K562 (cell line): ENCODE data around the gene CPNE2. TPM values are rescaled to one million over a fixed set of nuclear protein-coding genes. Genes with fewer than 3 reads are reported as not detected.

Experiments
- CEBPB ChIP-seq: fragments of 450-650 bp; IDR thresholded peaks from 2 replicates; pipeline ENCODE4 v1.6.1; 2016; ENCODE audit warnings: missing genetic modification characterization, missing compliant biosample characterization
- FOS ChIP-seq: IDR thresholded peaks from 3 replicates; pipeline ENCODE4 v1.6.1; 2011; ENCODE audit not compliant: insufficient read length; ENCODE audit errors: extremely low read depth
- KAT2B ChIP-seq: IDR thresholded peaks from one replicate; pipeline ENCODE4 v1.6.1; 2012; ENCODE audit warnings: low read depth, mild to moderate bottlenecking, control low read depth, inconsistent platforms, low read length, moderate library complexity
- MAZ ChIP-seq, 2 experiments: fragments of 450-650 bp in 1 of 2; sonication (generic) in 1 of 2; formaldehyde crosslinking; IDR thresholded peaks in 1 of 2; conservative IDR thresholded peaks in 1 of 2; 2 replicates each; pipeline versions ENCODE4 v1.4.0 to v1.5.0; 2020; ENCODE audit warnings: mild to moderate bottlenecking in 1 of 2, missing genetic modification reagents in 1 of 2
- NEUROD1 ChIP-seq: fragments of 150-350 bp; IDR thresholded peaks from 2 replicates; pipeline ENCODE4 v1.6.1; 2014; ENCODE audit warnings: borderline replicate concordance, low read length, low read depth; ENCODE audit not compliant: partially characterized antibody
- PTTG1 ChIP-seq: fragments of 450-650 bp; IDR thresholded peaks from 2 replicates; pipeline ENCODE4 v1.6.1; 2016; ENCODE audit warnings: low read depth, mild to moderate bottlenecking, missing genetic modification characterization, missing compliant biosample characterization
- TOE1 ChIP-seq, 2 experiments: fragments of 450-650 bp in 1 of 2; sonication (generic) in 1 of 2; formaldehyde crosslinking in 1 of 2; IDR thresholded peaks; 2 replicates each; pipeline versions ENCODE4 v1.7.1 to v1.8.0; 2016 to 2022; ENCODE audit warnings: borderline replicate concordance in 2 of 2, mild to moderate bottlenecking in 2 of 2, antibody characterized with exemption in 1 of 2, inconsistent platforms in 1 of 2, low read depth in 1 of 2, missing genetic modification reagents in 1 of 2, moderate library complexity in 1 of 2
- ZFX ChIP-seq: sonication (generic); formaldehyde crosslinking; IDR thresholded peaks from 2 replicates; pipeline ENCODE4 v1.8.0; 2022; ENCODE audit warnings: mild to moderate bottlenecking, missing genetic modification reagents, moderate library complexity
- ZNF263 ChIP-seq: sonication (generic); formaldehyde crosslinking; IDR thresholded peaks from 2 replicates; pipeline ENCODE4 v1.8.0; 2022; ENCODE audit warnings: mild to moderate bottlenecking, missing genetic modification reagents, borderline replicate concordance
- ZNF282 ChIP-seq: sonication (generic); formaldehyde crosslinking; IDR thresholded peaks from 2 replicates; pipeline ENCODE4 v1.8.1; 2023; ENCODE audit warnings: missing genetic modification reagents
- ZNF766 ChIP-seq: fragments of 200-800 bp; sonication (Bioruptor generic); conservative IDR thresholded peaks from 2 replicates; pipeline ENCODE4 v1.6.1; 2016; ENCODE audit warnings: missing genetic modification characterization, missing compliant biosample characterization
- polyA plus RNA-seq, 8 experiments: library from polyadenylated mRNA; depleted of rRNA in 4 of 8; stranded (reverse) in 5 of 8; unstranded in 3 of 8; fragments of >200 nt; fragmentation: Nextera tagmentation in 2 of 8; fragmentation: Illumina TruSeq in 1 of 8; extraction: Ambion mirVana in 2 of 8; extraction: Trizol in 1 of 8; gene quantifications; 2 replicates each; pipeline versions ENCODE4 v1.2.1 to v1.2.3, GENCODE V29; 2011 to 2014; ENCODE audit warnings: inconsistent platforms in 1 of 8, missing spikeins in 1 of 8
- total RNA-seq, 7 experiments: library from RNA; depleted of rRNA in 6 of 7; stranded (reverse); fragments of >200 nt in 6 of 7; fragmentation: Illumina TruSeq in 2 of 7; extraction: Trizol in 2 of 7; gene quantifications; 2 replicates each; pipeline versions ENCODE4 v1.2.1 to v1.2.3, GENCODE V29; 2011 to 2021; ENCODE audit warnings: low replicate concordance in 1 of 7
- TF ChIP-seq, protein P1 (sequence below): fragments of 450-650 bp; formaldehyde crosslinking; IDR thresholded peaks from 2 replicates; pipeline ENCODE4 v1.4.0; 2020; ENCODE audit warnings: mild to moderate bottlenecking, moderate library complexity
- TF ChIP-seq, protein P2 (sequence below), 2 experiments: IDR thresholded peaks; 2 replicates each; pipeline ENCODE4 v1.6.1; 2012; ENCODE audit warnings: improper control_type of control experiment in 2 of 2, low read depth in 2 of 2, low read length in 2 of 2, borderline replicate concordance in 1 of 2
- TF ChIP-seq, protein P3 (sequence below): fragments of 450-650 bp; IDR thresholded peaks from 2 replicates; pipeline ENCODE4 v1.7.1; 2018; ENCODE audit warnings: mild to moderate bottlenecking, low read depth; ENCODE audit not compliant: partially characterized antibody
- TF ChIP-seq, protein P4 (sequence below), 2 experiments: IDR thresholded peaks; 2 replicates each; pipeline ENCODE4 v1.6.1; 2011; ENCODE audit warnings: borderline replicate concordance in 1 of 2, control low read depth in 1 of 2, low read depth in 1 of 2, low read length in 1 of 2, mild to moderate bottlenecking in 1 of 2, mixed read lengths in 1 of 2, moderate library complexity in 1 of 2; ENCODE audit not compliant: insufficient read depth in 1 of 2, insufficient read length in 1 of 2, poor library complexity in 1 of 2, severe bottlenecking in 1 of 2; ENCODE audit errors: extremely low read depth in 1 of 2

Gene CPNE2
- total and polyA plus RNA-seq, 9 of the 15 experiments (the other 6 are each of a cell fraction or from before 2014, with no cell fraction given), result 3.0 to 13.9 (median 8.6) TPM

DNA sequence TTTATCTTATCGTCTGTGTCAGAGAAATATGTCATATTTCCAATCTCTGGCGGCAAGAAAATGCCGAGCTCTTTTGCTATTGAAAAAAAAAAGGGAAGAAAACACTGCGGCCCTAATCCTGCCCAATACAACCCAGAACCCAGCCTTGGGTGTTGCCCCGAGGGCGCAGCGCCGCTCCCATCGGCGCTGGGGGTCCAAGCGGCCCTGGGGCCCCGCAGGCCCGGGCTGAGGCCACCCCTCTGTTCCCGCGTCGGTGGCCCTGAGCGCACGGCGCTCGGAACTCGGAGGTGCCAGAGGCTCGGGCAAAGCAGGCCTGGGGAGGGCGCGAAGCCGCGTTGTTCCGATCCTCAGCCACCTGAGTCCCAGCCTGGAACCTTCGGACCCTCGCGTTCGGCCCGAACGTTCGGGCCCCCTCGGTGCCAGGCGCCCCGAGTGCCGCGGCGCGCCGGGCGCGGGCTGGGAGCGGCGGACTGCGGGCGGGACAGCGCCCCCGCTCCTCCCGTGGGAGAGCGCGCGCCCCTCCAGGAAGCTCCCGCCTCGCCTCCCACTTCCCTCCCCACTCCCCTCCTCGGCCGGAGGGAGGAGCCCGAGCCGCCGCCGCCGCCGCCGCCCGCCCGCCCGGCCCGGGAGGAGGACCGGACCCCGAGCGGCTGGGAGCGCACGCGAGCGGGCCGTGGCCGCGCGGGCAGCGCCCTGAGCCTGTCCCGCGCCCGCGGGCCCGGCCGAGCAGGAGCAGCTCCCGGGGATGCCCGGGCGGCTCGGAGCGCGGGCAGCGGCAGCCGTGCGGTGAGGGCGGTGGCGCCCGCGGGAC is at the start of gene CPNE2 (continued):
- TF ChIP-seq, protein P1, sequence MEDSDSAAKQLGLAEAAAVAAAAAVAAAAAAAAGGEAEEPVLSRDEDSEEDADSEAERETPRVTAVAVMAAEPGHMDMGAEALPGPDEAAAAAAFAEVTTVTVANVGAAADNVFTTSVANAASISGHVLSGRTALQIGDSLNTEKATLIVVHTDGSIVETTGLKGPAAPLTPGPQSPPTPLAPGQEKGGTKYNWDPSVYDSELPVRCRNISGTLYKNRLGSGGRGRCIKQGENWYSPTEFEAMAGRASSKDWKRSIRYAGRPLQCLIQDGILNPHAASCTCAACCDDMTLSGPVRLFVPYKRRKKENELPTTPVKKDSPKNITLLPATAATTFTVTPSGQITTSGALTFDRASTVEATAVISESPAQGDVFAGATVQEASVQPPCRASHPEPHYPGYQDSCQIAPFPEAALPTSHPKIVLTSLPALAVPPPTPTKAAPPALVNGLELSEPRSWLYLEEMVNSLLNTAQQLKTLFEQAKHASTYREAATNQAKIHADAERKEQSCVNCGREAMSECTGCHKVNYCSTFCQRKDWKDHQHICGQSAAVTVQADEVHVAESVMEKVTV (CRISPR knock-in tag), result no peak
- TF ChIP-seq CEBPB (tag) (no peak), TOE1 (IDR thresholded peaks at IDR 0.05; ENCODE audit: borderline replicate concordance) (no peak), TOE1 (CRISPR knock-in tag; IDR thresholded peaks at IDR 0.05; ENCODE audit: borderline replicate concordance, low read depth) (no peak), KAT2B (no peak), NEUROD1 (no peak), FOS (no peak), ZNF282 (CRISPR knock-in tag) (0 out of 2 replicates have a peak, but pooled peaks have one; percentile 24), MAZ (CRISPR knock-in tag; conservative IDR thresholded peaks at IDR 0.05 in 1 of 2, IDR thresholded peaks at IDR 0.05 in 1 of 2) (peak in 1 of 2 experiments; percentile 38; a peak in 2 of 4 replicates), ZNF766 (CRISPR knock-in tag) (no peak), PTTG1 (no peak), ZFX (peak; percentile 47), ZNF263 (CRISPR knock-in tag) (no peak)
- TF ChIP-seq, protein P2, sequence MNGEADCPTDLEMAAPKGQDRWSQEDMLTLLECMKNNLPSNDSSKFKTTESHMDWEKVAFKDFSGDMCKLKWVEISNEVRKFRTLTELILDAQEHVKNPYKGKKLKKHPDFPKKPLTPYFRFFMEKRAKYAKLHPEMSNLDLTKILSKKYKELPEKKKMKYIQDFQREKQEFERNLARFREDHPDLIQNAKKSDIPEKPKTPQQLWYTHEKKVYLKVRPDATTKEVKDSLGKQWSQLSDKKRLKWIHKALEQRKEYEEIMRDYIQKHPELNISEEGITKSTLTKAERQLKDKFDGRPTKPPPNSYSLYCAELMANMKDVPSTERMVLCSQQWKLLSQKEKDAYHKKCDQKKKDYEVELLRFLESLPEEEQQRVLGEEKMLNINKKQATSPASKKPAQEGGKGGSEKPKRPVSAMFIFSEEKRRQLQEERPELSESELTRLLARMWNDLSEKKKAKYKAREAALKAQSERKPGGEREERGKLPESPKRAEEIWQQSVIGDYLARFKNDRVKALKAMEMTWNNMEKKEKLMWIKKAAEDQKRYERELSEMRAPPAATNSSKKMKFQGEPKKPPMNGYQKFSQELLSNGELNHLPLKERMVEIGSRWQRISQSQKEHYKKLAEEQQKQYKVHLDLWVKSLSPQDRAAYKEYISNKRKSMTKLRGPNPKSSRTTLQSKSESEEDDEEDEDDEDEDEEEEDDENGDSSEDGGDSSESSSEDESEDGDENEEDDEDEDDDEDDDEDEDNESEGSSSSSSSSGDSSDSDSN (IDR thresholded peaks at IDR 0.05; ENCODE audit: borderline replicate concordance in 1 of 2, low read depth in 2 of 2, low read length in 2 of 2), result 0 out of 4 replicates have a peak, but pooled peaks of 1 of the 2 experiments have one; percentile 27
- TF ChIP-seq, protein P3, sequence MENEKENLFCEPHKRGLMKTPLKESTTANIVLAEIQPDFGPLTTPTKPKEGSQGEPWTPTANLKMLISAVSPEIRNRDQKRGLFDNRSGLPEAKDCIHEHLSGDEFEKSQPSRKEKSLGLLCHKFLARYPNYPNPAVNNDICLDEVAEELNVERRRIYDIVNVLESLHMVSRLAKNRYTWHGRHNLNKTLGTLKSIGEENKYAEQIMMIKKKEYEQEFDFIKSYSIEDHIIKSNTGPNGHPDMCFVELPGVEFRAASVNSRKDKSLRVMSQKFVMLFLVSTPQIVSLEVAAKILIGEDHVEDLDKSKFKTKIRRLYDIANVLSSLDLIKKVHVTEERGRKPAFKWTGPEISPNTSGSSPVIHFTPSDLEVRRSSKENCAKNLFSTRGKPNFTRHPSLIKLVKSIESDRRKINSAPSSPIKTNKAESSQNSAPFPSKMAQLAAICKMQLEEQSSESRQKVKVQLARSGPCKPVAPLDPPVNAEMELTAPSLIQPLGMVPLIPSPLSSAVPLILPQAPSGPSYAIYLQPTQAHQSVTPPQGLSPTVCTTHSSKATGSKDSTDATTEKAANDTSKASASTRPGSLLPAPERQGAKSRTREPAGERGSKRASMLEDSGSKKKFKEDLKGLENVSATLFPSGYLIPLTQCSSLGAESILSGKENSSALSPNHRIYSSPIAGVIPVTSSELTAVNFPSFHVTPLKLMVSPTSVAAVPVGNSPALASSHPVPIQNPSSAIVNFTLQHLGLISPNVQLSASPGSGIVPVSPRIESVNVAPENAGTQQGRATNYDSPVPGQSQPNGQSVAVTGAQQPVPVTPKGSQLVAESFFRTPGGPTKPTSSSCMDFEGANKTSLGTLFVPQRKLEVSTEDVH, result no peak
- TF ChIP-seq, protein P4, sequence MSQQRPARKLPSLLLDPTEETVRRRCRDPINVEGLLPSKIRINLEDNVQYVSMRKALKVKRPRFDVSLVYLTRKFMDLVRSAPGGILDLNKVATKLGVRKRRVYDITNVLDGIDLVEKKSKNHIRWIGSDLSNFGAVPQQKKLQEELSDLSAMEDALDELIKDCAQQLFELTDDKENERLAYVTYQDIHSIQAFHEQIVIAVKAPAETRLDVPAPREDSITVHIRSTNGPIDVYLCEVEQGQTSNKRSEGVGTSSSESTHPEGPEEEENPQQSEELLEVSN (IDR thresholded peaks at IDR 0.05; ENCODE audit: borderline replicate concordance in 1 of 2, extremely low read depth in 1 of 2, insufficient read depth in 1 of 2, insufficient read length in 1 of 2, low read depth in 1 of 2, low read length in 1 of 2, poor library complexity in 1 of 2, severe bottlenecking in 1 of 2), result peak in 1 of 2 experiments; percentile 48
